GM19455 (cell line): ENCODE data around the gene SLC25A51.

ENCODE experiments used
- ATAC-seq: cut with Tn5 transposase; IDR thresholded peaks from one replicate; pipeline ENCODE4 v1.9.1; 2021; ENCODE audit not compliant: unreplicated experiment

SLC25A51 gene

DNA sequence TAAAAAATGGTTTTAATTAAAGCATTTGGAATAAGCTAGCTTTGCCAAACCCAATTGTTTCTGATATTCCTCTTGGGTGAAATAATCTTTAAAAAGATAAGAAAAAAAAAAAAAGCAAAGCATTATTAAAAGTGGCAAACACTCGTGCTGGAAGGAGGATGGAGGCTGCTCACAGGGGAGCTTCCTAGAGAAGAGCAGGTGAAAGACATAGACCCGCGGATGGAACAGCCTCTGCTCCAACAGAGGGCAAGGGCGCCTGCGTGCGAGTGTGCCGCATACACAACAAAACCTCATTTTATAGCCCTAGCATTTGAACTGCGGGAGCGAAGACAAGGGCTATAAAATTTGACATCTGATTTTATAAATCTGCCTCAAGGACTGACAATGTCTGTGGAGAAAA is 33.4 kb upstream of the SLC25A51 start:
- no peak for ATAC-seq

DNA sequence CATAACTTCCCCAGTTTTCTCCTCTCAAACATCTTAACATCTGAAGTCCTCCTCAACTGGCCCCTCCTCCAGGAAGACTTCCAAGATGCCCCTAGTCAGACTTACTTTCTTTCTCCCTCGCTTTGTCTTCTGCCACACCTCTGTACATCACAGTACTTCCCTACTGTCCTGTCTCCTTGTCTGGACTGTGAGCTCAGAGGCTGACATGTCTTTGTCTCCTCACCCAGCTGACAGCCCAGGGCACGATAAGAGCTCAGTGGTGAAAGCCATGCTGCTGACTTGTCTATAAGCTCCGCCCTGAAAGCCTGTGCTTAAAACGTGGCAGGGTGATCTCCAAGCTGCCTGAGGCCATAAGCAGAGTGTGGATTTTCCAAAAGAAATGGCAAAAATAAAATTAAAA is 33.0 kb upstream of the SLC25A51 start:
- ATAC-seq: no peak

DNA sequence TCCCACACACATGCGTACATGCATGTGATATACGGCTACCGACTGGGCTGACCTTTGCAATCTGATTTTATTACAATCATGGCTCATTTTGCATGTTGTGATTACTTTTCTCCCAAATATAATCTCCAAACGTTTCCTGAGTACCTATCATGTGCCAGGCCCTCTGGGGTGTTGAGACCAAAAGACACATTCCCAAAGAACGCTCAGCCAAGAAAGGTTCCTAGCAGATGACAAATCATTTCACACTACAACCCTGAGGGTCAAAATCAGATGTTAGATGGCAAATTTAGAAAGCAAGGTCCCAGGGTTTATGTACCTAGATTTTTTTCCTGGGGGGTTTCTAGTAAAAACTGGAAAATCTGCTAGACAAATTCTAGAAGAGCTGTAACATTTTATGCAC is 32.4 kb upstream of the SLC25A51 start:
- no peak for ATAC-seq

DNA sequence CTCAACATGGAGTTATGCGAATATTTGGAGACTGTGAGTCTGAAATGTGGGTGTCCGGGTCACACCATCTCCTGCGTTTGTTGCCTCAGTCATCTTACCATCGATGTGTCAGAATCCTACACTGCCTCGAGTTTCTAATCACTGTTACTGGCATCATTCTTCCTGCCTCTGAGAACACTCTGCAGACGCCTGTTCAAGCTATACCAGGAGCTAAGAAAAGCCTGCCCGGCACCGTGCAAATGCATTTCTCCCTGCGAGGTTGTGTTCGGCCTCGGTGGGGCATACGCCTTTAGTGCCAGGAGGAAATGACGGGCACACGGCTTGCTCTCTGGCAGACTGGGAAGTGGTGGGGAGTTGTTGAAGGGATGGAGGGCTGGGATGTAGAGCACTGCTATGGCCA is 31.2 kb upstream of the SLC25A51 start:
- no peak for ATAC-seq

DNA sequence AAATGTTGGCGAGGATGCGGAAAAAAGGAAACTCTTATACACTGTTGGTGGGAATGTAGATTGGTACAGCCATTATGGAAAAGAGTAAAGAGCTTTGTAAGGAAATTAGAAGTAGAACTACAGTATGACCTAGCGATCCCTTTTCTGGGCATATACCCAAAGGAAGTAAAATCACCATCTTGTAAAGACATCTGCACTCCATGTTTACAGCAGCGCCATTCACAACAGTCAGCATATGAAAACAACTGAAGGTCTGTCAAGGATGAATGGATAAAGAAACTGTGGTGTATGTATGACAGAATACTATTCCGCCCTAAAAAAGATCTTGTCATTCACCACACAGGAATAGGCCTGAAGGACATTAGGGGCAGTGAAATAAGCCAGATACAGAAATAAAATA is 27.7 kb upstream of the SLC25A51 start:
- ATAC-seq: no peak

DNA sequence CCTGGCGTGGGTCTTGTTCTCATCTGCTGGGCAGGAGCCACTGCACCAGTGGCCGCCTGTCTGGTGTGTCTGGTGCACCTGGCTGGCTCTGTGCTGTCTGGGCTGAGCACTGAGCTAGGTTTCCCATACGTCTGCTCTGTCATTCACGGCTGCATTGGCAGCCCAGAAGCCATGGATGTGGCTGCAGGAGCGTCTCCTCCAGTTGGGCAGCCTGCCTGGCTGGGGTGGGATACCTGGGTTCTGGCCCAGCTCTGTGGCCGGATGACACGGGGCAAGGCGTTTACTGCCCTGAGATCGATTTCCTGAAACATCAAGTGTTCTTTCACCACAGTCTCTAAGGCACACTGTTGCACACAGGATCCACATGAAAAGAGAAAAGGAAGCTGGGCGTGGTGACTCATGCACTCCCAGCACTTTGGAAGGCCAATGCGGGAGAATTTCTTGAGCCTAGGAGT is 25.5 kb upstream of the SLC25A51 start:
- ATAC-seq: no peak

- ATAC-seq: no peak
Measured at GRCh38 chr9:37928552-37929430, 24.9 kb upstream of the SLC25A51 start.

- ATAC-seq: no peak
Measured at GRCh38 chr9:37927601-37928551, 23.9 kb upstream of the SLC25A51 start.

DNA sequence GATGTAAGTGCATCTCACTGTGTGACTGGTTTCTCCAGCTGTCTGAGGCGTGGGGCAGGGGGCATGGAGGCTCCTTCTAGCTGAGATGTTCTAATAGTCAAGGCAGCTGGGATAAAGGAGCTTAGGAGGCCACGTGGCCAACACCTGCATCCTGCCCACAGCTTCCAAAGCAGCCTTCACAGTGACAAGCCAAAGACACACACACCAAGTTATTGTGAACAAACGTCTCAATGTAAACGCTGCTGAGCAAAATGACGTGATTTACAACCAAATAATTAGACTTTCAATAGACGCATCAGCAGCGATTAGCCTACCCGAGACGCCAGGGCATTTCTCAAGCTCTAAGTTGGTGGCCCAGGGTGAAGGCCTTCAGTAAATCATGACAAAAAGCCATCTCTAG is 23.2 kb upstream of the SLC25A51 start:
- no peak for ATAC-seq

DNA sequence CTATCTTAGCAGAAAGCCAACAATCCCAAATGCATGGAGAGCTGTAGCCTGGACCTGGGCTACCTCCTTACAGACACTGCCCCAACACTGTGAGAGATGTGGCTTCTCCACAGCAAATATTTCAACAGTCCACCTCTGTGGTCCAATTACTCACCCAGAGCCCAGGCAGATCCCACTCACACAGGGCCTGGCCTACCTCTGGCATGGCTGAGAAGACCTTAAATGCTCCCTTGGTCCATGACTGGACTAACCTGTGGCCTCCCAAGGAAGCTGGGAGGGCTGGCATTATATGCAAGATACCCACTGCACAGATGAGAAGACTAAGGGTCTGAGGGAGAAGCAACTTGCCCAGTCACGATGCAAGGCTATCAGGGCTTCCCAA is 22.8 kb upstream of the SLC25A51 start:
- no peak for ATAC-seq

DNA sequence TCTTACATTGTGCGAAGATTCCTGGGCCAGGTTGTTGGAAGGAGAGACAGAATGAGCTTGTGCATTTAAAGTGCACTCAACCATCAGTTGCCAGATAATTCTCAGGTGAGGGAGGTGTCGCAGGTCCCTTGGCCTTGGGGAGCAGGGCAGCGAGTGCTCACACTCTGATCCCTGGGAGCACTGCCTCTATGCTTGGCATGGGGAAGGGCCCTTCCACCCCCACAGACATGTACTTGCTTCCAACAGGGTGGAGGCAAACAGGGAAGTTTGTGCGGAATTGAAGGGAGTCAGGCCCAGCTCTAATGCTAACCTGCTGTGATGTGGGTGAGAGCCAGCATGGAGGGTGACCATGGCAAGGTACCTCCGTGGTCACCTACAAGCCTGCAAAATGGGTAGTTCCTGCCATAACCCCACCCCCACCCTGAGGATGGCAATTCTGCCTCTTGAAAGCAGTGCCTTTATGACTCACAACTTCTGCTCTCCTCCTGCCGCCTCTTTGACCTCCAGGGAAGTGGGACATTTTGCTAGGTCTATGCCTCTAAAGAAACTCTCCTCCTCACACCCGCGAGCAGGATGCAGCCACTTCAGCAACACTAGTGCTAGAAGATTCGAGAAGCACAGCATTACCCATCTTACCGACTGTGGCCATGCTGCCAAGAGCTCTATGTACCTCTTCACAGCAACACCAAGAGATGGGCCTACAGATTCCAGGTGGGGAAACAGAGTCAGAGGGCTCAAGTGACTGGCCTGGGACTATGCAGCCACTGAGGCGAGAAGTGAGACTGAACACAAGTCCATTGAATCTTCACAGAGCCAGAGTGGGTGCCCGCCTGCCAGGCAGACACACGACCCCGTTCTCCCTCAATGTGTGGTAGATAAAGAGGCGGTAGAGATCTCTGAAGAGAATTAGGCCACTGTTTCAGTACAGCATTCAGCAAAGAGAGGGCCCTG is 22.1 kb upstream of the SLC25A51 start:
- ATAC-seq: no peak

DNA sequence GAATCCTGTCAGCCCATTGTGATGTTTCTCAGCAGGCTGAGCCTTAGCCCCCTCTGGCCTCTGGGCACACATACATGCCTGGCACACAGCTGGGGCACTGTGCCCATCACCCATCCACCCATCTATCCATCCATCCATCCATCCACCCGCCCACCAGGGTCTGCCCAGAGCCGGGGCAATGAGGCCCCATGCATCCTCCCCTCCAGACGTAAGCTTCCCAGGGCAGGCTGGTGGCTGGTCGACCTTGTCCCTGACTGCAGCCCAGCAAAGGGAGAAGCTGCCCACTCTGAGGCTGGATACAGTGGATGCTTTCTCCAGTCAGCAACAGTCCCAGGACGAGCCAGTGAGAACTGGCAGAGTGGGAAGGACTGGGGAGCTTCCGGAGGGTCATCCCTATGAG is 21.1 kb upstream of the SLC25A51 start:
- no peak for ATAC-seq

GRCh38 chr9:37924538-37924937 is 20.6 kb upstream of the SLC25A51 start:
- ATAC-seq: no peak

- no peak for ATAC-seq
Measured at GRCh38 chr9:37923796-37924427, 20.0 kb upstream of the SLC25A51 start.

- no peak for ATAC-seq
Measured at GRCh38 chr9:37923118-37923795, 19.3 kb upstream of the SLC25A51 start.

GRCh38 chr9:37922363-37923117 is 18.6 kb upstream of the SLC25A51 start:
- ATAC-seq: no peak

GRCh38 chr9:37921546-37922300 is 17.8 kb upstream of the SLC25A51 start:
- no peak for ATAC-seq

GRCh38 chr9:37921168-37921510 is 17.2 kb upstream of the SLC25A51 start:
- ATAC-seq: no peak
